ENCODE results near the gene PSPC1.
"Not testable (repeated sequence)": the region's sequence is repeated elsewhere in the genome, so short reads cannot be mapped to it uniquely, and the experiment has no call there.

Gene PSPC1

DNA sequence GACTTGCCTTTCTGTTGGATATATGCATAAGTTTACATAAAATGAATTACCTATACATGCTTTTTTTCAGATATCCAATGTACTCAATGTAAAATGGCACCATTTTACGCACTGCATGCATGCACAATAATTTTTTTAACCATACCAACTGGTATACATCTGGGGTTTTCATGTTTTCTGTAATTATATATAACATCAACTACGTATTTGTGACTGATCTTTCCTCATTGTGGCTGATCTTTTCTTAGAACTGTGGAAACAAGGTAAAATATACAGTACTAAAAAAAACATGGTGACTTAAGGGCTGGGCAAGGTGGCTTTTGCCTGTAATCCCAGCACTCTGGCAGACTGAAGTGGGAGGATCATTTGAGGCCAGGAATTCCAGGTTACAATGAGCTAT, 18.5 kb downstream of the PSPC1 start:
- H3K36me3 ChIP-seq (ENCODE audit: insufficient read depth, low read length) = peaks cover 9% of the 10 kb centered on the region; the same call in 1 of the 2 replicates
- H3K4me3 ChIP-seq (ENCODE audit: low read depth, low read length) = no peak overlapping the region
- H3K4me1 ChIP-seq (ENCODE audit: control insufficient read depth, insufficient read depth, low read length, unreplicated experiment) = peaks cover 3% of the 10 kb centered on the region
- no peak overlapping the region for H3K27ac ChIP-seq (ENCODE audit: low read depth, low read length)
- peaks cover 96% of the 10 kb centered on the region for H3K79me2 ChIP-seq (ENCODE audit: control insufficient read depth, insufficient read depth, low read length, unreplicated experiment)
- H3K27me3 ChIP-seq (ENCODE audit: insufficient read depth, low read length) = no peaks in the 10 kb centered on the region
- H2AFZ ChIP-seq (ENCODE audit: low read length, unreplicated experiment) = no peak overlapping the region

- Histone ChIP-seq H3K4me3 (ENCODE audit: low read depth, low read length) (no peak overlapping the region), H3K27me3 (ENCODE audit: insufficient read depth, low read length) (no peaks in the 10 kb centered on the region), H3K27ac (ENCODE audit: low read depth, low read length) (no peak overlapping the region), H3K4me1 (ENCODE audit: control insufficient read depth, insufficient read depth, low read length, unreplicated experiment) (peaks cover 3% of the 10 kb centered on the region), H3K36me3 (ENCODE audit: insufficient read depth, low read length) (peaks cover 13% of the 10 kb centered on the region), H3K79me2 (ENCODE audit: control insufficient read depth, insufficient read depth, low read length, unreplicated experiment) (peaks cover 94% of the 10 kb centered on the region), H2AFZ (ENCODE audit: low read length, unreplicated experiment) (no peak overlapping the region)
Observed at GRCh38 chr13:19763618-19764017, 19.1 kb downstream of the PSPC1 start.

GRCh38 chr13:19759669-19760068, 23.1 kb downstream of the PSPC1 start:
- Histone ChIP-seq H3K27ac (ENCODE audit: low read depth, low read length) (peak overlapping the region; percentile 41), H3K4me3 (ENCODE audit: low read depth, low read length) (no peak overlapping the region), H3K79me2 (ENCODE audit: control insufficient read depth, insufficient read depth, low read length, unreplicated experiment) (peaks cover 87% of the 10 kb centered on the region), H2AFZ (ENCODE audit: low read length, unreplicated experiment) (no peak overlapping the region), H3K36me3 (ENCODE audit: insufficient read depth, low read length) (peaks cover 13% of the 10 kb centered on the region), H3K27me3 (ENCODE audit: insufficient read depth, low read length) (no peaks in the 10 kb centered on the region), H3K4me1 (ENCODE audit: control insufficient read depth, insufficient read depth, low read length, unreplicated experiment) (peaks cover 3% of the 10 kb centered on the region)

DNA sequence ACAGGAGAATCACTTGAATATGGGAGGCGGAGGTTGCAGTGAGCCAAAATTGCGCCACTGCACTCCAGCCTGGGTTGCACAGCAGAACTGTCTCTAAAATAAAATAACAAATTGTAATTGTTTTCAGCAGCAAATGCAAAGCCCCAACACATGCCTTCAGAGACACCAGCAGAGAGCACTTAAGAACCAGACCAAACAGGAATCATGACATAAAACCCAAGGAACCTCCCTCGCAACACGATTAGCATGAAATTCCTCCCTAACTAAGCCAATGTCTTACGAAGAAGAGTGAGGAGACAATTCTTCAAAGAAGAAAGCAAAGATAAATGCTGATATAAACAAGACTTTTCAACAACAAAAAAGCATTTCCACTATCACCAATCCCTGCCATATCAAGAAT, 40.1 kb downstream of the PSPC1 start:
- no peak overlapping the region for H3K27ac ChIP-seq (ENCODE audit: low read depth, low read length)
- H2AFZ ChIP-seq (ENCODE audit: low read length, unreplicated experiment) = no peak overlapping the region
- no peak overlapping the region for H3K4me3 ChIP-seq (ENCODE audit: low read depth, low read length)
- H3K79me2 ChIP-seq (ENCODE audit: control insufficient read depth, insufficient read depth, low read length, unreplicated experiment) = peaks cover 47% of the 10 kb centered on the region
- H3K27me3 ChIP-seq (ENCODE audit: insufficient read depth, low read length) = no peaks in the 10 kb centered on the region
- no peaks in the 10 kb centered on the region for H3K4me1 ChIP-seq (ENCODE audit: control insufficient read depth, insufficient read depth, low read length, unreplicated experiment)
- peaks cover 6% of the 10 kb centered on the region for H3K36me3 ChIP-seq (ENCODE audit: insufficient read depth, low read length)

- peaks cover 9% of the 10 kb centered on the region; the same call in 1 of the 2 replicates for H3K36me3 ChIP-seq (ENCODE audit: insufficient read depth, low read length)
- no peak overlapping the region for H3K27ac ChIP-seq (ENCODE audit: low read depth, low read length)
- no peak overlapping the region for H3K4me3 ChIP-seq (ENCODE audit: low read depth, low read length)
Observed at GRCh38 chr13:19737844-19738557, 44.7 kb downstream of the PSPC1 start.

GRCh38 chr13:19726611-19727010, 56.1 kb downstream of the PSPC1 start:
- Histone ChIP-seq H3K27me3 (ENCODE audit: insufficient read depth, low read length) (no peaks in the 10 kb centered on the region), H3K4me3 (ENCODE audit: low read depth, low read length) (no peak overlapping the region), H3K36me3 (ENCODE audit: insufficient read depth, low read length) (peaks cover 22% of the 10 kb centered on the region), H3K27ac (ENCODE audit: low read depth, low read length) (no peak overlapping the region), H3K4me1 (ENCODE audit: control insufficient read depth, insufficient read depth, low read length, unreplicated experiment) (no peaks in the 10 kb centered on the region), H3K79me2 (ENCODE audit: control insufficient read depth, insufficient read depth, low read length, unreplicated experiment) (peaks cover 13% of the 10 kb centered on the region), H2AFZ (ENCODE audit: low read length, unreplicated experiment) (no peak overlapping the region)

More at GRCh38 chr13:19737844-19738557, 44.7 kb downstream of the PSPC1 start:
- Histone ChIP-seq H3K4me1 (ENCODE audit: control insufficient read depth, insufficient read depth, low read length, unreplicated experiment) (no peaks in the 10 kb centered on the region), H3K79me2 (ENCODE audit: control insufficient read depth, insufficient read depth, low read length, unreplicated experiment) (peaks cover 33% of the 10 kb centered on the region), H3K27me3 (ENCODE audit: insufficient read depth, low read length) (no peaks in the 10 kb centered on the region), H2AFZ (ENCODE audit: low read length, unreplicated experiment) (no peak overlapping the region)

DNA sequence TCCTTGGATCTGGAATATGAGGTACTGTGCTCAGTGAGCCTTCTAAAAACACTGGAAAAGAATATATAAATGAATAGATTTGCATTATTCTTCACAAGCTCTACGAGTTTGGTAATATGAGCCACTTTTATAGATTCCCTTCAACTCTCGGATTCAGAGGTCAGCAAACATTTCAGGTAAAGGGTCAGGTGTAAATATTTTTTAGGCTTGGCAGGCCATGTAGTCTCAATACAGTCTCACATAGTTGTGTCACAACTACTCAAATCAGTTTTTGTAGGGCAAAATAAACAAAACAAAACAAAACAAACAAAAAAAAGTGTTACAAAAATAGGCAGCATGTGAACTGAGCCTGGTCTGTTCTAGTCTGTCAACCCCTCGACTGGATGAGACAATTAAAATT, 57.4 kb downstream of the PSPC1 start:
- Histone ChIP-seq H3K27me3 (ENCODE audit: insufficient read depth, low read length) (no peaks in the 10 kb centered on the region), H3K27ac (ENCODE audit: low read depth, low read length) (no peak overlapping the region), H3K36me3 (ENCODE audit: insufficient read depth, low read length) (peaks cover 25% of the 10 kb centered on the region), H3K4me3 (ENCODE audit: low read depth, low read length) (no peak overlapping the region), H3K79me2 (ENCODE audit: control insufficient read depth, insufficient read depth, low read length, unreplicated experiment) (peaks cover 9% of the 10 kb centered on the region), H2AFZ (ENCODE audit: low read length, unreplicated experiment) (no peak overlapping the region), H3K4me1 (ENCODE audit: control insufficient read depth, insufficient read depth, low read length, unreplicated experiment) (no peaks in the 10 kb centered on the region)

GRCh38 chr13:19720039-19720438, 62.7 kb downstream of the PSPC1 start:
- peaks cover 6% of the 10 kb centered on the region for H3K79me2 ChIP-seq (ENCODE audit: control insufficient read depth, insufficient read depth, low read length, unreplicated experiment)
- no peaks in the 10 kb centered on the region for H3K27me3 ChIP-seq (ENCODE audit: insufficient read depth, low read length)
- H3K4me1 ChIP-seq (ENCODE audit: control insufficient read depth, insufficient read depth, low read length, unreplicated experiment) = no peaks in the 10 kb centered on the region
- H2AFZ ChIP-seq (ENCODE audit: low read length, unreplicated experiment) = no peak overlapping the region
- H3K36me3 ChIP-seq (ENCODE audit: insufficient read depth, low read length) = peaks cover 19% of the 10 kb centered on the region
- H3K27ac ChIP-seq (ENCODE audit: low read depth, low read length) = no peak overlapping the region
- no peak overlapping the region for H3K4me3 ChIP-seq (ENCODE audit: low read depth, low read length)

- peaks cover 4% of the 10 kb centered on the region for H3K4me1 ChIP-seq (ENCODE audit: control insufficient read depth, insufficient read depth, low read length, unreplicated experiment)
- H2AFZ ChIP-seq (ENCODE audit: low read length, unreplicated experiment) = no peak overlapping the region
- H3K79me2 ChIP-seq (ENCODE audit: control insufficient read depth, insufficient read depth, low read length, unreplicated experiment) = peaks cover 2% of the 10 kb centered on the region
- H3K4me3 ChIP-seq (ENCODE audit: low read depth, low read length) = no peak overlapping the region
- peak overlapping the region; percentile 20; the same call in 1 of the 2 replicates for H3K27ac ChIP-seq (ENCODE audit: low read depth, low read length)
- peaks cover 9% of the 10 kb centered on the region; the same call in 1 of the 2 replicates for H3K36me3 ChIP-seq (ENCODE audit: insufficient read depth, low read length)
- H3K27me3 ChIP-seq (ENCODE audit: insufficient read depth, low read length) = no peaks in the 10 kb centered on the region
Observed at GRCh38 chr13:19713186-19713965, 69.4 kb downstream of the PSPC1 start.

- H3K4me1 ChIP-seq (ENCODE audit: control insufficient read depth, insufficient read depth, low read length, unreplicated experiment); H2AFZ ChIP-seq (ENCODE audit: low read length, unreplicated experiment); H3K4me3 ChIP-seq (ENCODE audit: low read depth, low read length); H3K27me3 ChIP-seq (ENCODE audit: insufficient read depth, low read length); H3K27ac ChIP-seq (ENCODE audit: low read depth, low read length); H3K36me3 ChIP-seq (ENCODE audit: insufficient read depth, low read length); H3K79me2 ChIP-seq (ENCODE audit: control insufficient read depth, insufficient read depth, low read length, unreplicated experiment): not testable (repeated sequence)
Observed at GRCh38 chr13:19709782-19710181, 73.0 kb downstream of the PSPC1 start.

- H3K4me1 ChIP-seq (ENCODE audit: control insufficient read depth, insufficient read depth, low read length, unreplicated experiment); H3K27ac ChIP-seq (ENCODE audit: low read depth, low read length); H3K79me2 ChIP-seq (ENCODE audit: control insufficient read depth, insufficient read depth, low read length, unreplicated experiment); H3K27me3 ChIP-seq (ENCODE audit: insufficient read depth, low read length); H2AFZ ChIP-seq (ENCODE audit: low read length, unreplicated experiment); H3K4me3 ChIP-seq (ENCODE audit: low read depth, low read length); H3K36me3 ChIP-seq (ENCODE audit: insufficient read depth, low read length): not testable (repeated sequence)
Observed at GRCh38 chr13:19709039-19709438, 73.7 kb downstream of the PSPC1 start.

Measured in ACC112 (cell line).